Testis (tissue), 2 donors: Measurements from ENCODE around the gene KLHL42.

Experiments used
- CTCF ChIP-seq, 3 experiments: fragments of 450-650 bp in 2 of 3; fragments of 200-600 bp in 1 of 3; sonication (generic) in 1 of 3; IDR thresholded peaks; one replicate each; pipeline ENCODE4 v1.5.1; 2016 to 2019; ENCODE audit warnings: antibody characterized with exemption in 3 of 3, mild to moderate bottlenecking in 2 of 3, moderate library complexity in 1 of 3
- POLR2A ChIP-seq: fragments of 450-650 bp; IDR thresholded peaks from one replicate; pipeline ENCODE4 v1.6.1; 2017; ENCODE audit warnings: antibody characterized with exemption, mild to moderate bottlenecking, moderate library complexity

DNA sequence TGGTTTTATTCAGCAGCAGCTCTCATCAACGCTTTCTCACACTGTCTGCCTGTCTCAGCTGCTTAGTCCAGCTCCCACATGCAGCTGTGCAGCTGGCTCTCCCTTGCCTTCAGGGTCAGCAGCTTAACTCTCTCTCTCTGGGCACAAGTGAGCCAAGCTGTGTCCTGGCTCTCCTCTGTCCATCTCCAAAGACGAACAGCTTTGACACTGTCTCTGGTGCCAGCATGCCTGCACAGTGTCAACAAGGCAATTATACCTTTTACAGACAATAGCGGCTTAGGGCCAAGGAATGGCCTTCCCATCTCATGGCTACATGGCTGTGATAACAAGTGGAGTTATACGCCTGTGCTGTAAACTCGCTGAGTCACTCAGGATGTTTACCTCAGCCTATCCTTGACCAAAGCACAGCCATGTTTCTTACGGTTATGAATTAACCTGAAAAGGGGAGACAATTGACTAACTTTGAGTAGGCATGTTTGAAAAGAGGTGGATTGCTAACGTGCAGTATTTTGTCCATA lies 38.4 kb downstream of the KLHL42 start:
- TF ChIP-seq POLR2A (no peak), CTCF (IDR thresholded peaks at IDR 0.05) (no peak)
